Activated CD8-positive, alpha-beta memory T cell treated with anti-CD3 and anti-CD28 coated beads, Interleukin-2, amount 50 U/mL, for 4 hours (primary cell): ENCODE measurements around the gene MYBBP1A.
"Not testable (repeated sequence)": the region's sequence is repeated elsewhere in the genome, so short reads cannot be mapped to it uniquely, and the experiment has no call there.

ENCODE experiments used
- DNase-seq: peaks from one replicate; pipeline ENCODE4 v3.0.0-alpha.2; 2020

MYBBP1A gene

DNA sequence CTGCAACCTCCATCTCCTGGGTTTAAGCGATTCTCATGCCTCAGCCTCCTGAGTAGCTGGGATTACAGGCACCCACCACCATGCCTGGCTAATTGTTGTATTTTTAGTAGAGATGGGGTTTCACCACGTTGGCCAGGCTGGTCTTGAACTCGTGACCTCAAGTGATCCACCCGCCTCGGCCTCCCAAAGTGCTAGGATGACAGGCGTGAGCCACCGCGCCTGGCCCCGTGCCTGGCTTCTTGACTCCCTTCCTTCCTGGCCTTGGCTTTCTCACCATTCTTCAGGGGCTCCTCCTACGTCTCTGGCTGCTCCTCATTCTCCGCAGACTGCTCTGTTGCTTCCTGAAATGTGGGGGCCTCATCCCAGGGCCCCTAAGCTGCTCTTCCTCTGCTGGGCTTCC lies 34.9 kb upstream of the MYBBP1A start:
- DNase-seq, result not testable (repeated sequence)

- no peak for DNase-seq
Observed at GRCh38 chr17:4588898-4589625, 33.9 kb upstream of the MYBBP1A start.

DNA sequence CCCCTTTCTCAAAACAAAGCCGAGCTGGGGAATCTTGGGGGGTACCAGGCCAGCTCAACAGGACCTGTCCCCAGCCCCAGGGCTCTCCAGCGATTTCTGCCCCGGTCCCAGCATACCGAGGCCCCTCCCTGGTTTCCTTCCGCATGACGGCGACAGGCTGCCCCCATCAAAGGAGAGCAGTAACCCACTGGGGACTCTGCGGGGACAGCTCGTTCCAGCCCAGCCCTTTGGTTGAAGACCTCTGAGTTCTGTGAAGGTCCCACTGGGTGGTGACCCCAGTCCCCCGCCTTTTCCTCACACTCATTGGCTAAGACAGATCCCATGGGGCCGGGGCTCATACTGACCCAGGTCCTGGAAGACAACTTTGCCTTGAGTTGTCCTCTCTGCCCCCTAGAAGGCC lies 33.2 kb upstream of the MYBBP1A start:
- DNase-seq, result no peak

GRCh38 chr17:4587803-4588202 lies 32.6 kb upstream of the MYBBP1A start:
- DNase-seq, result no peak

DNA sequence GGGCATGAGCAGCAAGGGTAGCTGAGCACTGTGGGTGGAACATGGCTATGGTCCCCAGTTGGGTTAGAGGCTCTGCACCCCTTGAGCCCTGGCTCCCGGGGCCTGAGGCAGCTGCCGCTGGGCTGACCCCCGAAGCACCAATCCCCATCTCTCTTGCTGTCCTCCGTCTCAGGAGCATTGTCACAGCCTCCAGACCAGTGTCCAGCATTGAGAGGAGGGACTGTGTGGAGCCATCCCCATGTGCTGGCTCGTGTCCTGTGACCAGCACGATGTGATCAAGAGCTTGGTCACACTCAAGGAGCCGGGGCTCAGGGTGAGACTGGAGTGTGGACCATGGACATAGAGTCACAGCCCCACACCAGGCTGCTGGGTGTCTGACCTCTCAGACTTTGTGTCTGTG lies 32.0 kb upstream of the MYBBP1A start:
- DNase-seq, result no peak

DNA sequence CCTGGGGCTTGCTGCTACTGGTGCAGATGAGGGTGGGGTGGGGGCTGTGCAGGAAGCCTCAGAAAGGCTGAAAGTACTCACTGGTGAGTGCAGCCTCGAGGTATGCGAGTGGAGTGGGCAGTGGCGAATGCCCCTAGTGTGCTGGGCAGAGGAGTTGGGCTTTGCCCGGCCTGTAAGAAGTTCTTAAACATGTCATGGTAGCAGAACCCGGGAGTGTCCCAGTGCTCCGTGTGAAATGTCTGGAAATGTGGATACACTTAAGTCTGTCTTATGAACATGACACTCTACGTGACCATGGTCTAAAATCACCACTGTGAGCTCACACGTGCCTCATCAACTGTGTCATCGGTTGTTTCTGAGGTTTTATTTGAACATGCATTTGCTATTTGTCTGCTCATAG lies 30.9 kb upstream of the MYBBP1A start:
- DNase-seq, result no peak

DNA sequence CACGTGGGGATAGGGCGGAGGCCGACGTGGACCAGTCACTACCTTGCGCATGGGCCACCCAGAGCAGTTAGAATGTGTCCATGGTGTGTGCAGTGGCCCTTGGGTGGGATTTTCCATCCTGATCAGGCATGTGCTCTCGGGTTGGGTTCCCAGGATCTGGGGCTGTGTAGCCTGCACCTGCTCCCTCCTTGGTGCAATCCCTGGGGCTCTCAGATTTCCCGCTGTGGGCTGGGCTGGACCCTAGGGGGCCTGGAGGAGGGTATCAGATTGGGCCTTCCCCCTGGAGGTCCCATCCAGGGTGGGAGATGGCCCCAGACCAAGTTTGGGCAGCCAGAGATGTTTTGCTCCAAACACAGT lies 30.4 kb upstream of the MYBBP1A start:
- no peak for DNase-seq

- DNase-seq, result no peak
Observed at GRCh38 chr17:4584917-4585637, 29.9 kb upstream of the MYBBP1A start.

GRCh38 chr17:4584101-4584916 lies 29.1 kb upstream of the MYBBP1A start, which contains the start of gene SMTNL2:
Gene SMTNL2, plus strand, starts transcription at chr17:4584529. Its CDS starts 77 bp downstream, at chr17:4584606.
- DNase-seq, result peak; percentile 33

- DNase-seq, result no peak
Observed at GRCh38 chr17:4583782-4584100, 28.6 kb upstream of the MYBBP1A start.

GRCh38 chr17:4583206-4583605 lies 28.0 kb upstream of the MYBBP1A start:
- DNase-seq, result no peak

GRCh38 chr17:4582691-4583090 lies 27.5 kb upstream of the MYBBP1A start:
- no peak for DNase-seq

DNA sequence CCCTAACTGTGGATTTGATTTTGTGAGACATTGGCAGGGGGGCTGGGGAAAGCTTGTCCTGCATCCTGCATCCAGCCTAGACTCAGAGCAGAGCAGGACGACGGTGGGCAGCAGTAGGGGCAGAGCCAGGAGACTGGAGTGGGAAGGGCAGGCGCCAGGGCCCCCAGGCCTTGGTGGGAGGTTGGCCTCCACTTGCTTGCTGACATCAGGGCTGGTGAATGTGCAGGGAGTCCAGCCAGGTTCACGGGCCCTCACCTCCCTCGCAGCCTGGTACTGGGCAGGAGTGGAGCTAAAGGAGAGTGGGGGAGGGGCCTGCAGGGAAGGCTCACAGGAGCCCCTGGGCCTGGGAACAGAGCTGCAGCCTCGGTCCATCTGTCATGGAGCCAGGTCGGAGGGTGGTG lies 26.9 kb upstream of the MYBBP1A start:
- no peak for DNase-seq

DNA sequence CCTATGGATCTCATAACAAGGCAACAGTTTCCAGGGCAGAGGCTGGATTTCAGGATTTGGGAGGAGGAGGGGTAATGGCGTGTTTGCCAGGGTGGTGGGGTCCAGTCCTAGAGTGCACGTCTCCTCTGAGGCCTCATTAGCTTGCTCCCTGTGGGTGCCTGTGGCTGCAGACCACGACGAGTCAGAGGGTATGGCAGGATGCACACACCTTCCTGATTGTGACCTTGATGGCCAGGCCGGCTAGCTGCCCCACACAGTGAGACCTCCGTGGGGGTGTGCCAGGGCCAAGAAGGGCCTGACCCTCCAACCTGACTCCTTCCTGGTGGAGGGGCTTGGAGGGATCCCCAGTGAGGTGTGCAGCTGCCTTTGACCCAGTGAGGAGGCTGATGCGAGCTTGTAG lies 25.1 kb upstream of the MYBBP1A start:
- no peak for DNase-seq

DNA sequence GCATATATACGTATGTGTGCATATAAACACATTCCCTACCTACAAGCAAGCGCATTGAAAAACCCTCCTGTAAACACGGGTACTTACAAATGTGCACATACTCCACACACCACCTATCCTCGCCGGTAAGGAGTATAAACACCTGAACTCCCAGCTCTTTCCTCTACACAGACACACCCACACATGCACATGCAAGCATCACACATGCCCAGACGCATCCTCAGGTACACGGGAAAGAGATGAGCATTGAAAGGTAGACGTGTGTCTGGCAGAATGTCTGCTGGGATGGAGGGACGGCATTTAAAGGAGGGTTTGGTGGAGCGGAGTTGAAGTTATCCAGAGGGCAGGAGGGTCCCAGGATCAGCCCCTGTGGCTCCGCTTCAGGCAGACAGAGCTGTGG lies 24.5 kb upstream of the MYBBP1A start:
- DNase-seq, result no peak

DNA sequence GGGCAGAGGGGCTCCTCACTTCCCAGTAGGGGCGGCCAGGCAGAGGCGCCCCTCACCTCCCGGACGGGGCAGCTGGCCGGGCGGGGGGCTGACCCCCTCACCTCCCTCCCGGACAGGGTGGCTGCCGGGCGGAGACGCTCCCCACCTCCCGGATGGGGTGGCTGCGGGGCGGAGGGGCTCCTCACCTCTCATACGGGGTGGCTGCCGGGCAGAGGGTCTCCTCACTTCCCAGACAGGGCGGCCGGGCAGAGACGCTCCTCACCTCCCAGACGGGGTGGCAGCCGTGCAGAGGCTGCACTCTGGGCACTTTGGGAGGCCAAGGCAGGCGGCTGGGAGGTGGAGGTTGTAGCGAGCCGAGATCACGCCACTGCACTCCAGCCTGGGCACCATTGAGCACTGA lies 23.2 kb upstream of the MYBBP1A start:
- not testable (repeated sequence) for DNase-seq

- no peak for DNase-seq
Observed at GRCh38 chr17:4577386-4577993, 22.3 kb upstream of the MYBBP1A start.

DNA sequence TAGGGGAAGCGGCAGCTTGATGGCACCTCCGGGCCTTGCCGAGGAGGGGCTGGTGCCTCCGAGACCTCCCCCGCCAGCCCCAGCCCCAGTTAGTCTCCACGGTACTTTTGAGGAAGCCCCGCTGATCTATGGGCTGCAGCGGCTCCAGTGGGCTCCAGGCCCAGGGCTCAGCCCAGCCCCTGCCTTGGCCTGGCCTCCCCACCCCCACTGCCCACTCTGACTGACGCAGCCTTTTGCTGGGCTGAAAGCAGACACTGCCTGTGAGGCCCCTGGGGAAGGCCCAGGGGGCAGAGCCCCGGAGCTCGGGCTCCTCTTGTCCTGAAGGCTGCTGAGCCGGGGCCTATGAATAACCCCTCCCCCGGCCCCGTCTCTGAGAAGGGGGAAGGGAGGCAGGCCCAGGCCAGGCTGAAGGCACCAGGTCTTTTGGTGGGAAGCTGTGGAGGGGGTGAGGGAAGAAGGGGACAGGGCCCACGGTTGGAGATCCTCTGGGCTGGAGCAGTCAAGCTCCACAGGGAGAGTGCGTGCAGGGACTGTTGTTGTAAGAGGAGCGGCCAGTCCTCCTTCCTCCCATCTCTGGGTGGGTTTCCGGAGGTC lies 21.6 kb upstream of the MYBBP1A start:
- no peak for DNase-seq

DNA sequence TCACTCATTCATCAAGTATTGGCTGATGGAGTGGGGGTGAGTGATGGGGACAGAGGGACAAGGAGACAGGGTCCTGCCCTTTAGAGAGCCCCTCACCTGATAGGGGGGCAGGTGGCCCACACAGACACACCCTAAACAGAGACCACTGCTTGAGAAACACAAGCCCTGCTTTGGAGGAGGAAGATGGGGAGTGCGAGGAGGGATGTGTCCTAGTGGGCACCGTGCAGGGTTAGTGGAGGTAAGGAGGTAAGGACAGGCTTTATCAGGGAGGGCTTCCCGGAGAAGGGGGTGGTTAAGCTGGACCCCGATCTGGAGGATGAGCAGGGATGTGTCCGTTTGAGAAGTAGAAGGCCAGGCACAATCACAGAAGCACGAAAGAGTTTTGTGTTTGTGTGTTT lies 21.0 kb upstream of the MYBBP1A start:
- no peak for DNase-seq

GRCh38 chr17:4574448-4575045 lies 19.4 kb upstream of the MYBBP1A start:
- no peak for DNase-seq

- peak; percentile 51 for DNase-seq
Observed at GRCh38 chr17:4573669-4574068, 18.5 kb upstream of the MYBBP1A start.

- no peak for DNase-seq
Observed at GRCh38 chr17:4573115-4573514, 17.9 kb upstream of the MYBBP1A start.

DNA sequence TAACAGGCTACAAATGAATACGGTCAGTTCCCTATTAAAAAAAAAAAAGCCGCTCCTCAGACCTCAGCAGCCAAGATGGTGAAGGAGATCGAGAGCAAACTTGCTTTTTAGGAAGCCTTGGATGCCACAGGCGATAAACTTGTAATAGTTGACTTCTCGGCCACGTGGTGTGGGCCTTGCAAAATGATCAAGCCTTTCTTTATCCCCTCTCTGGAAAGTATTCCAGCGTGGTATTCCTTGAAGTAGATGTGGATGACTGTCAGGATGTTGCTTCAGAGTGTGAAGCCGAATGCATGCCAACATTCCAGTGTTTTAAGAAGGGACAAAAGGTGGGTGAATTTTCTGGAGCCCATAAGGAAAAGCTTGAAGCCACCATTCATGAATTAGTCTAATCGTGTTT lies 16.9 kb upstream of the MYBBP1A start:
- no peak for DNase-seq
